ENCODE results near the gene NDUFAF2.
"Not testable (repeated sequence)": the region's sequence is repeated elsewhere in the genome, so short reads cannot be mapped to it uniquely, and the experiment has no call there.

NDUFAF2 gene

DNA sequence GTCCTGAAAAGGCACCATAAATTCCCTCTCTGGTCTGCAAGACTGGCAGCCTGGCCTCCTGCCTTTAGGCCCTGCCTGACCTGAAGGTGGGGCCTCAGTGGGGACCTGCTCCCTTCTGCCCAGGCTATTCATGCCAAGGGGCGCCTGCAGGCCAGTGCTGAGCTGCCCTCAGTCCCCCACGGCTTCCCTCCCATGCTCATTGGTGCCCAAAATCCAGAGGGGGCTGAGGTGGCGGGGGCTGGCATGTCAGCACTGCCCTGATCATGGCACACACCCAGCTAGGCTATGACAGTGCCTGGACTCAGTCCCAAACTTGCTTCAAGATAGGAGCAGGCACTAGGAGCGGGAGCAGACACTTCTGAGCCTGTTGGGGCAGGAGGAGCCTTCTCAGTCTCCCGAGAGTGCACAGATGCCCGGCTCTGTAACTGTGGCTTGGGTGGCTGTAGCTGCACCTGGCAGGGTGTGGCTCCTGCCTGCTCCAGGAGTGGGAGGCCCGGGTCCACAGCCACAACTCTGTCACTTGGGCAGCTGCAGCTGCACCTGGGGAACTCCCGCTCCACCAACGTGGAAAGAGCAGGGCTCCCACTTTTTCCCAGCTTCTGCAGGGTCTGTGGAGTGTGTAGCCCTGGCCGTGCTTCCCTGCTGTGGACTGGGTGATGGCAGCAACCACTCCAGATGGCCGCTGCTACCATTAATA lies 49.0 kb downstream of the NDUFAF2 start:
- DNase-seq: no peak

DNA sequence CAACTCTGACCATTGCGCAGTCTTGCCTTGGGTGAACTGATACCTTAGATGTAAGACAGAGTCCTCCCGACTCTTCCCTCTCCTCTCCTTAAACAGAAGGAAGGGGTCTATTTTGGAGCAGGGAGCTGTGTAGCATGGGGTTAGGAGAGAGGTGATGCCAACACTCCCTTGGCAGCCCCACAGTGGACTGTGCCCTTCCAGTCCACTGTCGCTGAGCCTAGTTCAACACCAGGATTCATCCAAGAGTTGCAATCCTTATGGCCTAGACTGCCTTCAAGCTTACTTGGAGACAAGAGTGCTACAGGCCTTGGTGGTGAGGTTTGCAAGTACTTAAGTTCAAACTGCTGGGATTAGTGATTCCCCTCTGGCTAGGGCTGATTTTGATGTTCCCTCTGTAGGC lies 51.4 kb downstream of the NDUFAF2 start:
- DNase-seq: no peak

DNA sequence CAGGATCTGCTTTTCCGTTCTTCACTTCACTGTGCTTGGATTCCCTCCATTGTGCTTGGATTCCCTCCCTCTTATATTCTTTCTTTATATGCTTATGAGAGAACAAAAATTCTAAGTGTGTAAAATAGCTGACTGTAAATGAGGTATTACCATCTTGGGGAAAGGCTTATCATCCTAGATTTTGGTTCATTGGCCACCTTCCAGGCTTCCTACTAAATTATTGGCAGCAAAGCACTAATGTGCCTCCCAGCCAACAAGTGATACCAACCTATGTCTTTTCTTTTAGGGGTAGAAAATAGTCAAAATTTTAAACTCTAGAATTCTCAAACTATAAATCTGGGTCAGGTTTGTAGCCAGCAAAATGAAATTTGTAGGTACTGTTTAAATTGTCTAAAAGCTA lies 52.7 kb downstream of the NDUFAF2 start:
- DNase-seq: no peak

DNA sequence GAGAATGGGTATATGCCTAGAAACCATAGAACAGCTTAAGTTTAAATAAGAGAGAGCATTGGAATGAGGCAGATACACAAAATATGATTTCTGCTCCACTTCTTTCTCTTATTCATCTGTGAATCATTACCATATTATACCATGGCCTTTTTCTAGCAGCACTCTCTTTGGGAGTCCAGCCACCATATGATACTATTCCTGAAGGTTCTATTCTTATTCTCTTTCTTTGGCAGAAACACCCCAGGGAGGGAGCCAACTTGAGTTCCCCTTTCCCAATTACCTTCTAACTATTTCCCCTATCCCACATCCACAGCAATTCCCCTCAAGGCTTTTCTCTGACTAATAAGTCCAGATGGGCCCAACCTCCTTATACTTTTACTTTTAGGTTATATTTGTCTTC lies 55.9 kb downstream of the NDUFAF2 start:
- DNase-seq: no peak

- no peak for DNase-seq
Observed at GRCh38 chr5:61001647-61002046, 56.6 kb downstream of the NDUFAF2 start.

- no peak for DNase-seq
Observed at GRCh38 chr5:61002611-61003355, 57.8 kb downstream of the NDUFAF2 start.

DNA sequence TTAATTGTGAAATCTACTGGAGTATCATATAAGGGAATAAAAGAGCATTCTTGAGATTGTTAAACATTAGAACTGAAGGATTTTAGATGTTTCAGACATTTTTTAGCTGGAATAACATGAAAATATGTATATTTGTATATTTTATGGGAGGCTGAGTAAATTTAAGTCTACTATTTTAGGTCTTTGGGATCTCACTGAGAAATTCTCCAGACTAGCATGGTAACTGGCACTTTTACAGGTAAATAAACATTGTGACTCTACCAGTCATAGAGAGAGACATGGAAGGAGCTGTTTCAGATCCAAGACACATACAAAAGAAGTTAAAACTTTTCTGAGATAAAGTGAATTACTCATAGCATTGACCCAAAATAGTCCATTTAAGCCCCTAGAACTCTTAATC lies 59.4 kb downstream of the NDUFAF2 start:
- no peak for DNase-seq

DNA sequence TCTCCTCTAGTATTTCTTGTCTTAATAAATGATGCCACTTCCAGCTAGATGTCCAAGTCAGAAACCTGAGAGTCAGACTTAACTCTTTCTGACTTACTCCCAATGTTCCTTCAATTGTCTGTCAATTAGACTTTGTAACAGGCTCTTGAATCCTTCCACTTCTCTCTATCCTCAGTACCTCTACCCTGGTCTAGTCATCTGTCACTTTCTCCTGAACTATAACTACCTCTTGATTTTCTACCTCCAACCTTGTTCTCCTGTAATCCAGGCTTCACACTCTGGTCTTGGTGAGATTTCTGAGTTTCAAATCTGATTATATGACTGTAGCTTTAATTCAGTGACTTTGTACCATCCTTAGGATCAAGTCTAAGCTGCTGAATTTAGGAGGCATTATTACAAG lies 64.9 kb downstream of the NDUFAF2 start:
- no peak for DNase-seq

GRCh38 chr5:61010467-61011454 lies 65.8 kb downstream of the NDUFAF2 start:
- DNase-seq: no peak

DNA sequence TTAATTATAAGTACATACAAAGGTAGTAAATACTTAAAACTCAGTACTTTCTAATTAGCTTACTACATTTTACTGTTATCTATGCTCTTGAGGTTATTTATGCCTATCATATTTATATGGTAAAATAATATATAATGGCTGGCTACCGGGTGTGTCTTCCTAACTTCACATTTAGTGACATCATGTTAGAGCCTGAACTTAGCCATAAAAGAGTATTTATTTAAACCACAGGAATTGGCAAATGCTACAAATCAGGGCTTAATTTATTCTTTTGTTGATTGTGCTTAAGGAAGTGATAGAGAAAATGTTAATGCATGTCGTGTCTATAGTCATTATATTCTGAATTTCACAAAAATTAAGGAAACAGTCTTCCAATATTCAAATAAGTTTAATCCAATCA lies 73.1 kb downstream of the NDUFAF2 start:
- DNase-seq: no peak

DNA sequence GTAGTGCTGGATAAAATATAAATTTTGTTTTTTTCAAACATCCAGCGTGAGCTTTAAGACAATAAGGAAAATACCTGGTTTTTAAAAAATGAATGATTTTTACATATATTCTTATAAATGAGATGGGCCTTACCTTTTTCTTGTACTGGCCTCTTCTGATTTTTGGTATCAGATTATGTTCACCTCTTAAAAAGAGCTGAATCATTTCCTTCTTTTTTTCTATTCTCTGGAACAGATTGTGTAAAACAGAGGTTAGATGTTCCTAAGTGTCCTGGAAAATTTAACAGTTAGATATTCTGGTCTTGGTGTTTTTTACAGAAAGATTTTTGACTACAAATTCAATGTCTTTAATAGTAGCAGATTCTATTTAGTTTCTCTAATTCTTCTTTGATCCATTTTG lies 74.6 kb downstream of the NDUFAF2 start:
- DNase-seq: no peak

- no peak for DNase-seq
Observed at GRCh38 chr5:61020415-61020814, 75.4 kb downstream of the NDUFAF2 start.

DNA sequence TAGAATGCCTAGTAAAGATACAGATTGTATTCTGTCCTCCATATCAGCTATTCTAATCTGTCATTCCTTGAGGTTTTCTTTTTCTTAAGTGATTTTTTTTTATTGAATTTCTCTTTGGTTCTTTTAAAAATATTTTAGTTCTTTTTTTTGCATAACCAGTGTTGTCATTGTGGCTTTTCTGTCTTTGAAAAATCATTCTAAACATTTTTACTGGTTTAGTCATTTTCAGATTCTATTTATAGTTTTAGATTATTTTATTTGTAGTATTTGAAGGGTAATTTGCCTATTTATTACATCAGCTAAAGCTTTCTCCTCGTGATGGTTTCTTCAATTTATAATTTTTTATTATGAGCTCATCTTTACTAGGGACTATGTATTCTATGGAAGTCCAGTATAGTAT lies 78.1 kb downstream of the NDUFAF2 start:
- no peak for DNase-seq

GRCh38 chr5:61026004-61026403 lies 81.0 kb downstream of the NDUFAF2 start:
- no peak for DNase-seq

- no peak for DNase-seq
Observed at GRCh38 chr5:61028382-61028781, 83.4 kb downstream of the NDUFAF2 start.

- no peak for DNase-seq
Observed at GRCh38 chr5:61029456-61030162, 84.6 kb downstream of the NDUFAF2 start.

DNA sequence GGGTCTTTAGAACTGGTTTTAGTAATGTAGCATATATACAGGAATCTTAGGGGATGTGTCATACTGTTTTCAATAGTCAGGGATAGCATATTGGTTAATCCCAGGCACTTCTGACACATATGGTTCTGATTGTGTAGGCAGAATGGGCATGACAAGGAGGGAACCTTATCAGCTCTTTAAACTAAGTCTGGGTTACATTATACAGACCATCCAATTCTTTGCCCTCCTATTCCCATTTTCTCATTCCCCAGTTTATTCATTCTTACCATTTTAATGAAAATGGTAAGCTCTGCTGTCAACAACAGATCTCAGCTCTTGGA lies 85.1 kb downstream of the NDUFAF2 start:
- DNase-seq: no peak

- not testable (repeated sequence) for DNase-seq
Observed at GRCh38 chr5:61031301-61031700, 86.3 kb downstream of the NDUFAF2 start.

GRCh38 chr5:61044545-61044944 lies 99.5 kb downstream of the NDUFAF2 start:
- no peak for DNase-seq

DNA sequence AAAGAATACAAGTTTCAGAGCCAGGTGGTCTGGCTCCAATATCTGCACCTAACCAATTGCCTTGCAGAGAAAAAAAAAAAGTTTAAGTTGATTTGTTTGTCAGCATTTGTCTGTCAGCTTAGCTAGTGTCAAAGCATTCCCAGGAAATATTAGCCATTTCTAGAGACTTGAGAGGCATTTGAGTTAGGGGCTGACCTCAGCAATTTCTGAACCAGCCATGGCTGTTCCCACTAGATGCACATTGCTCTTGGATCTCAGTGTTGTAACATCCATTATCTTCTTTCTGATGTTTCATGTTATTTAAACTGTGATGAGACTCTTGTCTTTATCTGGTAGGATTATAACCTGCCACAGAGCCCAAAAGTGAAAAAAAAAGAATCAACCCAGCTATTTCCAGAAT lies 102.3 kb downstream of the NDUFAF2 start:
- no peak for DNase-seq

DNA sequence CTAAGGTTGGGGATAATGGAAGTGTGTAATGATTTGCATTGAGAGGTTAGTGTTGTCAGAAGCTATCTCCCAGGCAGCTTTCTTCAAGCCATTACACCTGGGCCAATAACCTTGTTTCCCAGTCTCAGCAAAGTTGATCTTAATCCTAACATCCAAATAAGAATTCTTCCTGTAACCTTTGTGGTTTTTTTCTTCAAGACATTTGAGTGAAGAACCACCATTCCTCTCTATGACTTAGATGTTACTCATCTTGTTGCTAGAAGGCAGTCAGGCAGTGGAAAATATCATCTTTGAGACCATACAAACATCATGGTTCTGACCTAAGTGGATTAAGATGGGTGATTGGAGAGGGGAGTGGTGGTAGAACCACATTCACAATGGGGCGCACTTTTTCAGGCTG lies 103.5 kb downstream of the NDUFAF2 start:
- no peak for DNase-seq

- no peak for DNase-seq
Observed at GRCh38 chr5:61050292-61050691, 105.3 kb downstream of the NDUFAF2 start.

DNA sequence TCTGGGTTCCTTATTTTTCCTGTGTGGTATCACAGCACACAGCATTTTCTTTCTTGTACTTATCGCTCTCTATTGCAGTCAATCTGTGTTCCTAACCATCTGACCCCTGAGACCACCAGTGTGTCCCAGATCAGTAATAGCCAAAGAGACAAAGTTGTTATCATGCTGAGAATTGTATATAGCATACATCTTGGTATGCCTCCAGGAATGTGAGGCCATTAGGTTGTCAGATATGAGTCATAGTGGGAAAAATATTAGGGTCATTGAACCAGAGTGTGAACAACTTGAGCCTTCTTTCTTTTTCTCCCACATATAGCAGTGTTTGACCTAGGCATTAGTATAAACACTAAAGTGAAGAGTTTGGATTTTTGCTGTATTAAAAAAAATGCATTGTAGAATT lies 106.3 kb downstream of the NDUFAF2 start:
- no peak for DNase-seq

Data from stimulated activated naive CD4-positive, alpha-beta T cell treated with Interleukin-2 at 50 U/mL for 16 hours (primary cell).